Sigmoid colon (tissue), 7 donors: Measurements from ENCODE around the gene DNAJA3. TPM values are rescaled to one million over a fixed set of nuclear protein-coding genes. Genes with fewer than 3 reads are reported as not detected.

Experiments used
- DNase-seq: peaks from one replicate; pipeline ENCODE4 v3.0.0-alpha.2; 2019
- H3K27ac ChIP-seq, 4 donors: fragments of 200-600 bp; sonication (generic); one replicate each; pipeline ENCODE4 v1.5.1; 2016 to 2019; ENCODE audit warnings: mild to moderate bottlenecking in 1 of 4
- H3K27me3 ChIP-seq, 3 donors: fragments of 200-600 bp; sonication (generic); one replicate each; pipeline ENCODE4 v1.5.1; 2019; ENCODE audit warnings: mild to moderate bottlenecking in 1 of 3
- H3K36me3 ChIP-seq, 4 donors: fragments of 200-600 bp; sonication (generic); one replicate each; pipeline ENCODE4 v1.5.1; 2016 to 2019
- H3K4me1 ChIP-seq, 4 donors: fragments of 200-600 bp; sonication (generic); one replicate each; pipeline ENCODE4 v1.5.1; 2017 to 2019
- H3K4me3 ChIP-seq, 4 donors: fragments of 200-600 bp; sonication (generic); one replicate each; pipeline ENCODE4 v1.5.1; 2017 to 2019; ENCODE audit warnings: mild to moderate bottlenecking in 2 of 4, moderate library complexity in 1 of 4
- H3K9me3 ChIP-seq, 4 donors: fragments of 200-600 bp in 3 of 4; sonication (generic) in 3 of 4; one replicate each; pipeline versions ENCODE4 v1.5.1 to v1.6.1; 2013 to 2019
- CTCF ChIP-seq, 4 experiments: fragments of 450-650 bp in 3 of 4; fragments of 200-600 bp in 1 of 4; IDR thresholded peaks; one replicate each; pipeline ENCODE4 v1.5.1; 2016 to 2019; ENCODE audit warnings: antibody characterized with exemption in 4 of 4, mild to moderate bottlenecking in 3 of 4, moderate library complexity in 2 of 4
- EP300 ChIP-seq, 4 donors: sonication (generic); formaldehyde crosslinking; IDR thresholded peaks; one replicate each; pipeline ENCODE4 v1.6.1; 2017; ENCODE audit warnings: antibody characterized with exemption in 4 of 4
- POLR2A ChIP-seq, 2 donors: fragments of 450-650 bp; IDR thresholded peaks; one replicate each; pipeline ENCODE4 v1.6.1; 2016; ENCODE audit warnings: antibody characterized with exemption in 2 of 2, mild to moderate bottlenecking in 2 of 2, moderate library complexity in 2 of 2
- POLR2AphosphoS5 ChIP-seq, 4 donors: sonication (generic); formaldehyde crosslinking; IDR thresholded peaks; one replicate each; pipeline ENCODE4 v1.6.1; 2017; ENCODE audit warnings: antibody characterized with exemption in 4 of 4
- WGBS, 2 donors: extraction: QIAGEN DNeasy Blood & Tissue Kit; methylation state at CpG; one replicate each; pipeline ENCODE4 v1.1.7; 2013; 5-methylcytosine and 5-hydroxymethylcytosine counted together
- intact Hi-C: fragments of 100-400 bp; cut with DNase I; formaldehyde crosslinking; loops from one replicate; pipeline ENCODE4 v1.15.1; 2023
- polyA plus RNA-seq, 3 donors: library from polyadenylated mRNA; stranded (reverse); fragments of 200-250 nt; gene quantifications; one replicate each; pipeline ENCODE4 v1.2.3, GENCODE V29; 2013
- total RNA-seq, 4 donors: library from RNA; depleted of rRNA; stranded (reverse); fragments of >200 nt; gene quantifications; one replicate each; pipeline ENCODE4 v1.1.0, GENCODE V29; 2016
- donor health status: healthy with polysubstance abuse.
- donor health status: Bipolar disorder and iron deficiency.
- donor health status: healthy.

The DNAJA3 gene
- total and polyA plus RNA-seq, 7 donors, result 28.2 to 53.3 (median 44.2) TPM

GRCh38 chr16:4385066-4385788, 40.4 kb upstream of the DNAJA3 start:
- H3K9me3 ChIP-seq, result no peaks in the 10 kb centered on the region
- peaks cover 5 to 46% (median 18%) of the 10 kb centered on the region in 4 donors for H3K36me3 ChIP-seq
- peaks cover 0 to 22% (median 8%) of the 10 kb centered on the region in 4 donors for H3K4me1 ChIP-seq

DNA sequence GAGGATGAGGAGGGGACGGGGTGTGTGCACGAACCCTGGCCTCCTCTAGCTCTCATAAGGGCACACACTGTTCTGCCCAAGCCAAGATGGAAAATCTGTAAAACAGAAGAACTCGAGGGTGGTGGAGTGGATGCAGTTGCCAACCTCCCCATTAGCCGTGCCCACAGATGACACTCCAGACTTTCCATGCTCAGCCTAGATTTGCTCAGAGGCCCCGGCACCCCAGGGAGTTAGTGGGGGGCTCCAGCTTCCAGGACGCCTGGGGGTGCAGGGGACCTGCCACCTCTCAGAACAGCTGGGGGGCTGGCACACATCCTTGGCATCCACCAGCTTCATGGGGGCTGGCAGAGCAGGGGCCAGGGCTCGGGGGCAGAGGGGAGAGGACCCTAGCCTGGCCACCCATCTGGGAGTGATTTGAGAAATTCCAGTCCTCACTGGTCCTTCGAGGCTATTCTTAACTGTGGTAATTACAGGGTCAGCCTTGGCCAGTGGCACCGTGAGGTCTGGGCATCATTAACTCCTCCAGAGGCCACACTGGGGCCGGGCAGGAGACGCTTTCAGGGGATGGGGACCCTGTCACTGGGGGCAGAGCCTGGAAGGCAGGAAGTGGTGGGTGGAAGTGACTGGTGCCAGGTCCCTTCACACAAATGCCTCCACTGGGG, 39.7 kb upstream of the DNAJA3 start:
- intact Hi-C loops, result no loop called here
- peaks cover 5 to 45% (median 18%) of the 10 kb centered on the region in 4 donors for H3K36me3 ChIP-seq
- no peak overlapping the region for H3K4me3 ChIP-seq
- no peak for DNase-seq
- 85 to 88% methylated on average over 11 of the region's 11 CpGs for WGBS, 2 donors
- TF ChIP-seq POLR2A (IDR thresholded peaks at IDR 0.05) (no peak), CTCF (IDR thresholded peaks at IDR 0.05) (no peak), EP300 (IDR thresholded peaks at IDR 0.05) (no peak), POLR2AphosphoS5 (IDR thresholded peaks at IDR 0.05) (no peak)
- H3K27me3 ChIP-seq, result no peaks in the 10 kb centered on the region
- H3K9me3 ChIP-seq, result no peaks in the 10 kb centered on the region
- peaks cover 0 to 15% (median 3%) of the 10 kb centered on the region in 4 donors for H3K4me1 ChIP-seq
- H3K27ac ChIP-seq, result peak overlapping the region; percentile 8 to 32 (median 26)

More at GRCh38 chr16:4385066-4385788, 40.4 kb upstream of the DNAJA3 start:
- H3K27ac ChIP-seq, result peak overlapping the region in 2 of 4 donors; percentile 8 to 26
- intact Hi-C loops, result no loop called here
- no peak overlapping the region for H3K4me3 ChIP-seq
- DNase-seq, result no peak
- no peak for TF ChIP-seq POLR2AphosphoS5 (IDR thresholded peaks at IDR 0.05)
- no peak for TF ChIP-seq POLR2A (IDR thresholded peaks at IDR 0.05)
- no peak for TF ChIP-seq EP300 (IDR thresholded peaks at IDR 0.05)
- no peak for TF ChIP-seq CTCF (IDR thresholded peaks at IDR 0.05)
- H3K27me3 ChIP-seq, result no peaks in the 10 kb centered on the region
- WGBS, 2 donors, result 88 to 90% methylated on average over 20 of the region's 20 CpGs

GRCh38 chr16:4386451-4386805, 39.2 kb upstream of the DNAJA3 start:
- WGBS, 2 donors, result 67 to 80% methylated on average over 8 of the region's 8 CpGs
- no peaks in the 10 kb centered on the region for H3K27me3 ChIP-seq
- H3K9me3 ChIP-seq, result no peaks in the 10 kb centered on the region
- H3K36me3 ChIP-seq, result peaks cover 5 to 40% (median 18%) of the 10 kb centered on the region in 4 donors
- no peak for DNase-seq
- TF ChIP-seq POLR2A (IDR thresholded peaks at IDR 0.05) (no peak), POLR2AphosphoS5 (IDR thresholded peaks at IDR 0.05) (no peak), CTCF (IDR thresholded peaks at IDR 0.05) (no peak), EP300 (IDR thresholded peaks at IDR 0.05) (no peak)
- peaks cover 0 to 15% (median under 1%) of the 10 kb centered on the region in 4 donors for H3K4me1 ChIP-seq
- H3K27ac ChIP-seq, result peak overlapping the region; percentile 8 to 38 (median 26)
- H3K4me3 ChIP-seq, result no peak overlapping the region
- intact Hi-C loops, result no loop called here

DNA sequence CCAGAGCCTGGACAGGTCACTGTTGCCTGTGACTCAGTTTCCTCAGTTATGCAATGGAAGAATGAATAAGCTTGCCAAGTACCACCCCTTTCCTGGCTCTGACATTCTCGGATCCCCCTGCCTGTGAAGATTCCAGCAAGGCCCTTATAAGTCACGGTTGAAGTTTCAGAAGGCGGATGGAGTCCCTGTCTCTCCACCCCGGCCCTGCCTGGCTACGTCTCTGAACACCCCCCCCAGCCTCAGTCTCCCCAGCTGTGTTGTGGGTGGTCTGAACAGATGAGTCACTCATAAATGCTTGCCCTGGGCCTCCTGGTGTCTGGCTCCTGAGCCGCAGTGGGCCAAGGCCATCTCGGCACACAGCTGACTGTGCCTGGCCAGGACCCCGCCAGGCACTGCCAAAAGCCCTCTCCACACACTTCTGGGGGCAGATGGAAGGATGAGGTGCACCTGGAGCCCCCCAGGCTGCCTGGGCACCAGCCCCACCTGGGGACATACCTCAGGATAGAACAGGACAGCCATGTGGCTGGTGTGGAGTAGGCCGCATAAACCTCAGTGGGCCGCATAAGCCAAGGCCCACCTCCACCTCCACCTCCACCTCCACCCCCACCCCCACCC, 38.6 kb upstream of the DNAJA3 start:
- intact Hi-C loops, result no loop called here
- Histone ChIP-seq H3K27me3 (no peaks in the 10 kb centered on the region), H3K27ac (peak overlapping the region in 3 of 4 donors; percentile 26 to 38 (median 27)), H3K36me3 (peaks cover 5 to 34% (median 15%) of the 10 kb centered on the region in 4 donors), H3K4me1 (peaks cover 0 to 21% (median 4%) of the 10 kb centered on the region in 4 donors), H3K4me3 (no peak overlapping the region), H3K9me3 (no peaks in the 10 kb centered on the region)
- no peak for TF ChIP-seq EP300 (IDR thresholded peaks at IDR 0.05)
- TF ChIP-seq POLR2AphosphoS5 (IDR thresholded peaks at IDR 0.05), result peak in 1 of 4 donors; percentile 3
- 89 to 90% methylated on average over 10 of the region's 10 CpGs for WGBS, 2 donors
- no peak for DNase-seq

GRCh38 chr16:4387781-4388180, 37.9 kb upstream of the DNAJA3 start:
- no peak for TF ChIP-seq CTCF (IDR thresholded peaks at IDR 0.05)
- TF ChIP-seq EP300 (IDR thresholded peaks at IDR 0.05), result no peak
- TF ChIP-seq POLR2AphosphoS5 (IDR thresholded peaks at IDR 0.05), result no peak
- TF ChIP-seq POLR2A (IDR thresholded peaks at IDR 0.05), result no peak
- no peak for DNase-seq
- Histone ChIP-seq H3K9me3 (no peaks in the 10 kb centered on the region), H3K36me3 (peaks cover 2 to 27% (median 10%) of the 10 kb centered on the region in 4 donors), H3K27me3 (no peaks in the 10 kb centered on the region), H3K4me3 (no peak overlapping the region), H3K27ac (peak overlapping the region in 2 of 4 donors; percentile 31 to 32), H3K4me1 (peaks cover 0 to 29% (median 11%) of the 10 kb centered on the region in 4 donors)
- intact Hi-C loops, result no loop called here
- WGBS, 2 donors, result 96% methylated on average over 20 of the region's 20 CpGs
